Stimulated activated CD8-positive, alpha-beta memory T cell treated with anti-CD3 and anti-CD28 coated beads, Interleukin-4, amount 100 ng/mL, for 24 hours (primary cell): ENCODE data around the gene PTER.

ENCODE experiments used
- DNase-seq: peaks from one replicate; pipeline ENCODE4 v3.0.0-alpha.2; 2020; ENCODE audit warnings: low read depth

Gene PTER

DNA sequence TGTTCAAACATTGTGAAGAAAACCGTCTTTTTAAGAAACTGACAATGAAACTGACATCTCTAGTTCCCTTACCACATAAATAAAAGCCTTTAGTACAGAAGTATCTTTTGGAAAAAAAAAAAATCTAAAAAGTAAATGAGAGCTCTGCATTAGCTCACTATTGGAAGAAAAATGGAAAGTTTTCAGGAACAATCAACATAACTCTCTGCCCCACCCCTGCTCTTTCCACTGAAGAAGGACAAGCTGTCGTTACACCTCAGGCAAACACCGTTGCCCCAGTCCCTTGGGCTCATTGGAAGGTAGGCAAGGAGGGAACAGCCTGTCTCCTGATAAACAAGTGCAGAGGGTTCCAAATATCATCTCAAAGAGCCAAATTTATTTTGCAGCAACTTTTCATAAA, 107.3 kb downstream of the PTER start:
- no peak for DNase-seq

DNA sequence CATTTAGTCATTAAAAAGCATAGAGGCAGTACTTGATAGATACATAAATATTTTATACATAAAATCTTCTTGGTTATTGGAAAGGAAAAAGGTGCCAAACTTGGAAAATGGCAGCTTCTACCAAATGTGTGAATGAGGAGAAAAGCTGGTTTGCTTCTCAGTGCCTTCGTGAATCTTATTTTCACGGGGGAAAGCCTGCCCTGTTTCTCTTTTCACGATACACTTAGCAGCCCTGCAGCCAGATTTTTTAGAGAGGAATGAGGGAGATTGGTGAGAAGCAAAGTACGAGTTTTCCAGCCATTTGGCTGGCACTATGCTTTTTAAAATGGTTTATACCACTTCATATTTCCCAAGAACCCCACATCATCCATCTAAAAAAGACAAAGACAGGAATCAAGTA, 107.8 kb downstream of the PTER start:
- DNase-seq, result no peak

DNA sequence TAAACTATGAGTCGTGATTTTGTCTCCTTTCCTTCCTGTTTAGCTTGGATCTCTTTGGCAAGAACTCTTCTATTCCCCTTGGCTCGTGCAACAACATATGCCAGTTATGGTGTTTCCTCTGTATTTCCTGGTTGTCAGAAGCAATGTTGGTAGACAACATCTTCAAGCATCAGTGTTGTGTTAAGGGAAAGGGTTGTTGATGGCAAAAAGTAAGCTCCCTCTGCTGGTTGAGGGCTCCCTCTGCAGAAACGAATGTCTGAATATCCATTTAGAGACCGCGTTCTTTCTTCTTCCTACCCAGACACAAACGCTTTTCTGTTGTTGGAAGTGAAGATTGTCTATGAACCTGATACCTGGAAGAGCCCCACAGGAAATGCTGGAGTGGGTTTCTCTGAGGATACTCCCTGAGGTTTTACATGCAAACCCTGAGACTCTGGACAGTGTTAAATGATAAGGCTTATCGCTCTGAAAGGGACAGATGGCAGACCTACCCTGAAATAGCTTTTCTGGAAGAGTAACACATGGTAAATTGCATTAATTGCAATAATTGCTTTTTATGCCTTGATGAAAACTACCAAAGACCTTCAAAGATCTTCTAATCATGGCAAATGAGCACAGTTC, 108.4 kb downstream of the PTER start:
- no peak for DNase-seq

DNA sequence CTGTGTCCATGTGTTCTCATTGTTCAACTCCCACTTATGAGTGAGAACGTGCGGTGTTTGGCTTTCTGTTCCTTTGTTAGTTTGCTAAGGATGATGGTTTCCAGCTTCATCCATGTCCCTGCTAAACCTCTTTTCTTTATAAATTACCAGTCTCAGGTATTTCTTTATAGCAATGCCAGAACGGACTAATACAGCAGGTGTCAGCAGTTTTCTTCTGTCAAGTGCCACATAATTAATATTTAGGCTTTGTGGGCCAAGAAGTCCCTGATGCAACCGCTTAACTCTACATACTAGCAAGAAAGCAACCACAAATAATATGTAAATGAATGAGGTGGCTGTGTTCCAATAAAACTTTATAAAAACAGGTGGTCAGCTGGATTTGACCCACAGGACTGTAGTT, 111.2 kb downstream of the PTER start:
- DNase-seq, result no peak

DNA sequence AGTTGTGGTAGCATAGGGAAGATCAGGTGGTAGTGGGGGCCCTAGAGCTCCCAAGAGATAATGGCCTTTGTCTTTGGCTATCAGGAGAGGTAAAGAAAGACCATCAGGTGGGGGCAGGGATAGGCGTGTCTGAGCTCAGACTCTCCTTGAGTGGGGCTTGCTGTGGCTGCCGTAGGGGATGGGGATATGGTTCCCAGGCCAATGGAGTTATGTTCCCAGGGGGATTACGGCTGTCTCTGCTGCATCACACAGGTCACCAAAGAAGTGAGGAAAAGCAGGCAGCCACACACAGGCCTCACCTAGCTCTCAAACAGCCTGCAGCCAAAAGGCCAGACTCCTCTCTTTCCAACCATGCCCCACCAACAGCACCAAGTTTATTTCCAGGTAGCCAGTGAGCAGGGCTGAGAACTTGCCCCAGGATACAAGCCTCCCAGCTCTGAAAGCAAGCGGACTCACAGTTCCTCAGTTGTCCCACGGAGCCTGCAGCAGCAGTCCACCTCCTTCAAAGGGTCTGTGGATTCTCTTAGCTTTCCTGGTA, 122.5 kb downstream of the PTER start:
- no peak for DNase-seq

DNA sequence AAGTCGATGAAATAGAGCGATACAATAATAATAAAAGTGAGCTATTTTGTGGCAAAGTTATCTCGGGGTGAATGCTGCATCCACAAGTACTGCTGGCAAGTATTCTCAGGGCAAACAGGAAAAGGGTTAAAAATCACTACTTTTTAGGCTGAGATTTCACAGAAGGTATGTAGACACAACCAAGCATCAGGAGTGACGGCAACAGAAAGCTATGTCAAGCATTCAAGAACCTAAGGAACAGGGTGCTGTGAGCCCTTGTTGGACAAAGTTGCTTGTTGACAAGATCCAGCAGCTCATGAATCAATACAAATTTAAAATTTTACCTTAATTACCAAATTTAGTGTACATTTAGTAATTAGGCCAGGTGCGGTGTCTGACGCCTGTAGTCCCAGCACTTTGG, 126.1 kb downstream of the PTER start:
- no peak for DNase-seq
